Endothelial cell of hepatic sinusoid (primary cell): ENCODE measurements around the gene CFB.

Source experiments
- in situ Hi-C: cut with HindIII; loops from 2 replicates; pipeline ENCODE4 v1.10.0; 2017; ENCODE audit warnings: low sequenced_read_pairs

Gene CFB

GRCh38 chr6:31948306-31948705 lies 2.4 kb downstream of the CFB start:
- in situ Hi-C loops = no loop called here

GRCh38 chr6:31948753-31949413 lies 3.0 kb downstream of the CFB start:
- in situ Hi-C loops = no loop called here

- in situ Hi-C loops = no loop called here
Measured at GRCh38 chr6:31949926-31950548, 4.1 kb downstream of the CFB start.

- in situ Hi-C loops = no loop called here
Measured at GRCh38 chr6:31952140-31952805, 6.4 kb downstream of the CFB start.

- in situ Hi-C loops = no loop called here
Measured at GRCh38 chr6:31952890-31953289, 7.0 kb downstream of the CFB start.

- in situ Hi-C loops = no loop called here
Measured at GRCh38 chr6:31954511-31954910, 8.6 kb downstream of the CFB start.

- in situ Hi-C loops = no loop called here
Measured at GRCh38 chr6:31956796-31957195, 10.9 kb downstream of the CFB start.

GRCh38 chr6:31958412-31958740 lies 12.5 kb downstream of the CFB start:
- in situ Hi-C loops = no loop called here

GRCh38 chr6:31958741-31959739 lies 13.1 kb downstream of the CFB start, which contains the start of the genes NELFE and SKIC2:
Gene NELFE (minus strand): TSS chr6:31958971. CDS start chr6:31958446, 525 bp downstream.
Gene SKIC2 (plus strand): TSS chr6:31959175. CDS start chr6:31959193, 18 bp downstream.
- in situ Hi-C loops = no loop called here

GRCh38 chr6:31961616-31962015 lies 15.7 kb downstream of the CFB start:
- in situ Hi-C loops = no loop called here

- in situ Hi-C loops = no loop called here
Measured at GRCh38 chr6:31963921-31964320, 18.0 kb downstream of the CFB start.

GRCh38 chr6:31965700-31966099 lies 19.8 kb downstream of the CFB start:
- in situ Hi-C loops = no loop called here

GRCh38 chr6:31966506-31966905 lies 20.6 kb downstream of the CFB start:
- in situ Hi-C loops = no loop called here

GRCh38 chr6:31966997-31967925 lies 21.4 kb downstream of the CFB start:
- in situ Hi-C loops = no loop called here

- in situ Hi-C loops = no loop called here
Measured at GRCh38 chr6:31967926-31968320, 22.0 kb downstream of the CFB start.

GRCh38 chr6:31968326-31968725 lies 22.4 kb downstream of the CFB start:
- in situ Hi-C loops = no loop called here

GRCh38 chr6:31968791-31969711 lies 23.2 kb downstream of the CFB start:
- in situ Hi-C loops = no loop called here

GRCh38 chr6:31969712-31970603 lies 24.1 kb downstream of the CFB start:
- in situ Hi-C loops = no loop called here
